ENCODE data around the gene LRRK1. TPM values are rescaled to one million over a fixed set of nuclear protein-coding genes. Genes with fewer than 3 reads are reported as not detected.

LRRK1 gene
- total and polyA plus RNA-seq, 2 experiments from 2014 or later, result 2.6 to 4.5 TPM

DNA sequence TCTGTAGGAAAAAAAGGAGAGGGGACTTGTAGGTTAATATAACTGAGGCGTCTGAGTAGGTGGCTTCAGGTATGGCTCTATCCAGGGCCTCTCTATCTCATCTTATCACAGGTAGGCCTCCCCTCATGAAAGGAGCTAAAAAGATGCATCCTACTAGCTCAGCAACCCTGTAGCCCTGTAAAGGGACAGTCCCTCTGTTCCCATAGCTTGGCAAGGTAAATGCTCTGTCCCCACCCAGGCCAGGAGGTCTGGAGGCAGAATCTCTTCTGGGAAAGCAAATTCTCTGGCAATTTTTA lies 197.5 kb downstream of the LRRK1 start (continued):
- TF ChIP-seq, protein P1, sequence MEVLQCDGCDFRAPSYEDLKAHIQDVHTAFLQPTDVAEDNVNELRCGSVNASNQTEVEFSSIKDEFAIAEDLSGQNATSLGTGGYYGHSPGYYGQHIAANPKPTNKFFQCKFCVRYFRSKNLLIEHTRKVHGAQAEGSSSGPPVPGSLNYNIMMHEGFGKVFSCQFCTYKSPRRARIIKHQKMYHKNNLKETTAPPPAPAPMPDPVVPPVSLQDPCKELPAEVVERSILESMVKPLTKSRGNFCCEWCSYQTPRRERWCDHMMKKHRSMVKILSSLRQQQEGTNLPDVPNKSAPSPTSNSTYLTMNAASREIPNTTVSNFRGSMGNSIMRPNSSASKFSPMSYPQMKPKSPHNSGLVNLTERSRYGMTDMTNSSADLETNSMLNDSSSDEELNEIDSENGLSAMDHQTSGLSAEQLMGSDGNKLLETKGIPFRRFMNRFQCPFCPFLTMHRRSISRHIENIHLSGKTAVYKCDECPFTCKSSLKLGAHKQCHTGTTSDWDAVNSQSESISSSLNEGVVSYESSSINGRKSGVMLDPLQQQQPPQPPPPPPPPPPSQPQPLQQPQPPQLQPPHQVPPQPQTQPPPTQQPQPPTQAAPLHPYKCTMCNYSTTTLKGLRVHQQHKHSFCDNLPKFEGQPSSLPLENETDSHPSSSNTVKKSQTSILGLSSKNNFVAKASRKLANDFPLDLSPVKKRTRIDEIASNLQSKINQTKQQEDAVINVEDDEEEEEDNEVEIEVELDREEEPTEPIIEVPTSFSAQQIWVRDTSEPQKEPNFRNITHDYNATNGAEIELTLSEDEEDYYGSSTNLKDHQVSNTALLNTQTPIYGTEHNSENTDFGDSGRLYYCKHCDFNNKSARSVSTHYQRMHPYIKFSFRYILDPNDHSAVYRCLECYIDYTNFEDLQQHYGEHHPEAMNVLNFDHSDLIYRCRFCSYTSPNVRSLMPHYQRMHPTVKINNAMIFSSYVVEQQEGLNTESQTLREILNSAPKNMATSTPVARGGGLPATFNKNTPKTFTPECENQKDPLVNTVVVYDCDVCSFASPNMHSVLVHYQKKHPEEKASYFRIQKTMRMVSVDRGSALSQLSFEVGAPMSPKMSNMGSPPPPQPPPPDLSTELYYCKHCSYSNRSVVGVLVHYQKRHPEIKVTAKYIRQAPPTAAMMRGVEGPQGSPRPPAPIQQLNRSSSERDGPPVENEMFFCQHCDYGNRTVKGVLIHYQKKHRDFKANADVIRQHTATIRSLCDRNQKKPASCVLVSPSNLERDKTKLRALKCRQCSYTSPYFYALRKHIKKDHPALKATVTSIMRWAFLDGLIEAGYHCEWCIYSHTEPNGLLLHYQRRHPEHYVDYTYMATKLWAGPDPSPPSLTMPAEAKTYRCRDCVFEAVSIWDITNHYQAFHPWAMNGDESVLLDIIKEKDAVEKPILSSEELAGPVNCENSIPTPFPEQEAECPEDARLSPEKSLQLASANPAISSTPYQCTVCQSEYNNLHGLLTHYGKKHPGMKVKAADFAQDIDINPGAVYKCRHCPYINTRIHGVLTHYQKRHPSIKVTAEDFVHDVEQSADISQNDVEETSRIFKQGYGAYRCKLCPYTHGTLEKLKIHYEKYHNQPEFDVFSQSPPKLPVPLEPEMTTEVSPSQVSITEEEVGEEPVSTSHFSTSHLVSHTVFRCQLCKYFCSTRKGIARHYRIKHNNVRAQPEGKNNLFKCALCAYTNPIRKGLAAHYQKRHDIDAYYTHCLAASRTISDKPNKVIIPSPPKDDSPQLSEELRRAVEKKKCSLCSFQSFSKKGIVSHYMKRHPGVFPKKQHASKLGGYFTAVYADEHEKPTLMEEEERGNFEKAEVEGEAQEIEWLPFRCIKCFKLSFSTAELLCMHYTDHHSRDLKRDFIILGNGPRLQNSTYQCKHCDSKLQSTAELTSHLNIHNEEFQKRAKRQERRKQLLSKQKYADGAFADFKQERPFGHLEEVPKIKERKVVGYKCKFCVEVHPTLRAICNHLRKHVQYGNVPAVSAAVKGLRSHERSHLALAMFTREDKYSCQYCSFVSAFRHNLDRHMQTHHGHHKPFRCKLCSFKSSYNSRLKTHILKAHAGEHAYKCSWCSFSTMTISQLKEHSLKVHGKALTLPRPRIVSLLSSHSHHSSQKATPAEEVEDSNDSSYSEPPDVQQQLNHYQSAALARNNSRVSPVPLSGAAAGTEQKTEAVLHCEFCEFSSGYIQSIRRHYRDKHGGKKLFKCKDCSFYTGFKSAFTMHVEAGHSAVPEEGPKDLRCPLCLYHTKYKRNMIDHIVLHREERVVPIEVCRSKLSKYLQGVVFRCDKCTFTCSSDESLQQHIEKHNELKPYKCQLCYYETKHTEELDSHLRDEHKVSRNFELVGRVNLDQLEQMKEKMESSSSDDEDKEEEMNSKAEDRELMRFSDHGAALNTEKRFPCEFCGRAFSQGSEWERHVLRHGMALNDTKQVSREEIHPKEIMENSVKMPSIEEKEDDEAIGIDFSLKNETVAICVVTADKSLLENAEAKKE (CRISPR knock-in tag; IDR thresholded peaks at IDR 0.05), result no peak
- TF ChIP-seq CREB1 (CRISPR knock-in tag; IDR thresholded peaks at IDR 0.05; ENCODE audit: low read depth), result no peak
- no peak for TF ChIP-seq STAT1 (IDR thresholded peaks at IDR 0.05; ENCODE audit: unreplicated experiment)
- no peak for TF ChIP-seq EZH2 (IDR thresholded peaks at IDR 0.05; ENCODE audit: low read depth, unreplicated experiment)
- TF ChIP-seq EZH2phosphoT487 (IDR thresholded peaks at IDR 0.05; ENCODE audit: unreplicated experiment), result no peak
- TF ChIP-seq POLR2AphosphoS5 (IDR thresholded peaks at IDR 0.05; ENCODE audit: low read depth), result no peak

DNA sequence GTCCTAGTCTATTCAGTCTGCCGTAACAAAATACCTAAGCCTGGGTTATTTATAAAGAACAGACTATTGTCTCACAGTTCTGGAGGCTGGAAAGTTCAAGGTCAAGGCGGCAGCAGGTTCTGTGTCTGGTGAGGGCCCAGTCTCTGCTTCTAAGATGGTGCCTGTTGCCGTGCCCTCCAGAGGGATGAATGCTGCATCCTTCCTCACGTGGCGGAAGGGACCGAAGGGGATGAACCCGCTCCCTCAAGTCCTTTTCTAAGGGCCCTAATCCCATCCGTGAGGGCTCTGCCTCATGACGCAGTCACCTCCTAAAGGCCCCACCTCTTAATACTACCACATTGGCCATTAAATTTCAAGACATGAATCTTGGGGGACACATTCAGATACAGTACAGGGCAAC lies 199.0 kb downstream of the LRRK1 start:
- H3K4me1 Mint-ChIP-seq, result peaks cover 34% of the 10 kb centered on the region
- no peak for TF ChIP-seq EZH2 (IDR thresholded peaks at IDR 0.05; ENCODE audit: low read depth, unreplicated experiment)
- no peak for TF ChIP-seq ZNF331 (CRISPR knock-in tag; IDR thresholded peaks at IDR 0.05; ENCODE audit: low read depth)
- TF ChIP-seq, protein P1 (CRISPR knock-in tag; IDR thresholded peaks at IDR 0.05), result no peak
- no peak for TF ChIP-seq EZH2phosphoT487 (IDR thresholded peaks at IDR 0.05; ENCODE audit: unreplicated experiment)
- no peak for TF ChIP-seq STAT1 (IDR thresholded peaks at IDR 0.05; ENCODE audit: unreplicated experiment)
- TF ChIP-seq JUNB (IDR thresholded peaks at IDR 0.05; ENCODE audit: unreplicated experiment), result no peak
- TF ChIP-seq NANOG (IDR thresholded peaks at IDR 0.05; ENCODE audit: borderline replicate concordance), result no peak
- no peak for TF ChIP-seq CREB1 (CRISPR knock-in tag; IDR thresholded peaks at IDR 0.05; ENCODE audit: low read depth)

More for the DNA sequence above, 199.0 kb downstream of the LRRK1 start:
- DNase-seq (ENCODE audit: low spot score), result no peak
- H3K36me3 ChIP-seq (ENCODE audit: insufficient read depth), result no peaks in the 10 kb centered on the region
- H3K4me3 Mint-ChIP-seq, result no peak overlapping the region
- peaks cover 9% of the 10 kb centered on the region for H3K4me1 ChIP-seq (ENCODE audit: insufficient read depth)
- H3K4me2 ChIP-seq, result no peak overlapping the region
- no peaks in the 10 kb centered on the region for H3K9me3 Mint-ChIP-seq
- H3K4me3 ChIP-seq, result no peak overlapping the region
- H3K79me2 ChIP-seq (replicated peaks; ENCODE audit: insufficient read depth), result no peaks in the 10 kb centered on the region
- H2AFZ ChIP-seq, result no peak overlapping the region
- H3K27me3 ChIP-seq (ENCODE audit: insufficient read depth), result no peaks in the 10 kb centered on the region
- no peak overlapping the region for H3K27ac ChIP-seq (ENCODE audit: low read depth)
- ATAC-seq, result no peak
- peaks cover 10% of the 10 kb centered on the region for H3K27me3 Mint-ChIP-seq (ENCODE audit: insufficient read depth, low read depth, poor library complexity)
- no peaks in the 10 kb centered on the region for H3K9me2 ChIP-seq (ENCODE audit: insufficient read depth)
- no peaks in the 10 kb centered on the region for H3F3A ChIP-seq (replicated peaks; ENCODE audit: low read depth)
- H3K27ac Mint-ChIP-seq, result no peak overlapping the region
- H4K20me1 ChIP-seq (replicated peaks; ENCODE audit: insufficient read depth), result no peaks in the 10 kb centered on the region
- H3K36me3 Mint-ChIP-seq (ENCODE audit: low read depth), result no peaks in the 10 kb centered on the region

Data from GM23338 (cell line).